GM12865 (cell line): ENCODE data around the gene BAZ2B.
"Not testable (repeated sequence)": the region's sequence is repeated elsewhere in the genome, so short reads cannot be mapped to it uniquely, and the experiment has no call there.

Experiments
- DNase-seq: peaks from one replicate; pipeline ENCODE4 v3.0.0; 2010; ENCODE audit warnings: low read depth
- H3K4me3 ChIP-seq: 2 replicates; pipeline ENCODE4 v1.5.1; 2011; ENCODE audit warnings: mild to moderate bottlenecking, low read depth, low read length, control low read depth
- TF ChIP-seq, protein P1 (sequence below): IDR thresholded peaks from 2 replicates; pipeline ENCODE4 v1.5.1; 2011; ENCODE audit warnings: low read length, control low read depth, low read depth, inconsistent platforms; ENCODE audit not compliant: insufficient read depth; ENCODE audit errors: missing control alignments

BAZ2B gene

DNA sequence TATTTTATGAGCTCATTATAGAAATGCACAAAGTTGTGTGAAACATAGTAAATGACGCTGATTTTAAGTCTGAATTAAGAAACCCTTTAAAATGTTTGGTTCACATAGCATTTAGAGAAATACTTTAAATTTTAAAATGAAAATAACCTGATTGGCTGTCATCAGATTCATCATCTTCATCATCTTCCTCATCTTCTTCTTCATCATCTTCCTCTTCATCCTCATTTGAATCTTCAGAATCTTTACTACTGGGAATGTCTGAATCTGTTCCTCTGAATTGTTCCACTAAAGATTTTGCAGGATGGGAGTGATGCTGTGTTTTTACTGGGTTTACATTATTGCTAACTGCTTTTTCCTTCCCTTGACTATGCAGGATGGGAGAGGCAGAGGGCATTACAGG is 183.7 kb downstream of the BAZ2B start:
- TF ChIP-seq, protein P1, sequence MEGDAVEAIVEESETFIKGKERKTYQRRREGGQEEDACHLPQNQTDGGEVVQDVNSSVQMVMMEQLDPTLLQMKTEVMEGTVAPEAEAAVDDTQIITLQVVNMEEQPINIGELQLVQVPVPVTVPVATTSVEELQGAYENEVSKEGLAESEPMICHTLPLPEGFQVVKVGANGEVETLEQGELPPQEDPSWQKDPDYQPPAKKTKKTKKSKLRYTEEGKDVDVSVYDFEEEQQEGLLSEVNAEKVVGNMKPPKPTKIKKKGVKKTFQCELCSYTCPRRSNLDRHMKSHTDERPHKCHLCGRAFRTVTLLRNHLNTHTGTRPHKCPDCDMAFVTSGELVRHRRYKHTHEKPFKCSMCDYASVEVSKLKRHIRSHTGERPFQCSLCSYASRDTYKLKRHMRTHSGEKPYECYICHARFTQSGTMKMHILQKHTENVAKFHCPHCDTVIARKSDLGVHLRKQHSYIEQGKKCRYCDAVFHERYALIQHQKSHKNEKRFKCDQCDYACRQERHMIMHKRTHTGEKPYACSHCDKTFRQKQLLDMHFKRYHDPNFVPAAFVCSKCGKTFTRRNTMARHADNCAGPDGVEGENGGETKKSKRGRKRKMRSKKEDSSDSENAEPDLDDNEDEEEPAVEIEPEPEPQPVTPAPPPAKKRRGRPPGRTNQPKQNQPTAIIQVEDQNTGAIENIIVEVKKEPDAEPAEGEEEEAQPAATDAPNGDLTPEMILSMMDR, result no peak
- H3K4me3 ChIP-seq, result no peak overlapping the region
- no peak for DNase-seq

DNA sequence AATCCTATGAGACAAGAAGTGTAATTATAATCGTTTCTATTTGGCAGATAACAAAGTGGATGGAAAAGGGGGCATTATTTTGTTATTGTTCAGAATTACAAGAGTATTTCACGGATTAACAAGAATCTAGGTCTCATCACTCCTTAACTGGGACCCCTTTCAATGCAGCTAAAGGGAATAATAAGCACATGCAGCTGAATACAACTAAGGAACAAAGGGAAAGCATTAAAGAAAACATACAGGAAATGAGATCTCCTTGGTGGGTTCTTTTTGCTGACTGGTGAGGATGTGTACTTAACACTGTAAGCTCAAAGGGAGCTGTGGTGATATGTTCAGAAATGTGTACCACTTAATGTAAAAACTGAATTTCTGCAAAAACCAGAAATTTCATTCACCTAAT is 189.3 kb downstream of the BAZ2B start:
- TF ChIP-seq, protein P1, result no peak
- H3K4me3 ChIP-seq, result no peak overlapping the region
- no peak for DNase-seq

DNA sequence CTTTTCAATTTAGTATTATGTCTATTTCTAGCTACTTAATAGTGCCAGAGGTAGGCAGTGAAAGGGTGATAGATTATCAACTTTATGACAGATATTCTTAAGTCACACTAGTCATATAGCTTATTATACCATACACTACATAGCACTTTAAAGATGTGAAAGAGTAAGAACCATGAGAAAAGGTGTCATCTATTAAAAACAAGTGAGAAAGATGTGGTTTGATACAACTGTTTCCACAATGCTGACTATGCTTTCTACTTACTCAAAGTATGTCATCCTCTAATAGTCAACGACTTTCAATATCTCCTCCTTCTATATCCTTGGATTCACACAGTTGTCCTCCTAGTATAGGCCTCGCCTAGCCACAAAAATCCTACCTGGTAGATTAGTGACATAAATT is 196.9 kb downstream of the BAZ2B start:
- TF ChIP-seq, protein P1, result no peak
- H3K4me3 ChIP-seq, result no peak overlapping the region
- DNase-seq, result no peak

DNA sequence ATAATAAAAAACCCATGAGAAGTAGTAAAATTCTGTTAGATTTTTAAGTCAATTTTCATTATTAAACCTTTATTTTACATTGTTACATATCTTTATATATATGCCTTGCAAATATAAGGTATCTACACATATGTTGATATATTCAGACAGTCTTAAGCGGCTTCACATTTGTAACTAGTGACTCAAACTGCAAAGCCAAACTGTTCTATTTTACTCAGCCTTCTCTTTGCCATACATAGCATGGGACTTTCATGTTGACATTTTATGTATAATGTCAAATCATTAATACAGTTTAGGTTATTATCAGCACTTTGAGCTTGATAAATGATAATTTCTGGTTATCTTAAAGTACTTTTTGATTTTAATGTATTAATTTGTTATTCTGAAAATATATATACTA is 204.9 kb downstream of the BAZ2B start:
- TF ChIP-seq, protein P1, result no peak
- DNase-seq, result no peak
- no peak overlapping the region for H3K4me3 ChIP-seq

DNA sequence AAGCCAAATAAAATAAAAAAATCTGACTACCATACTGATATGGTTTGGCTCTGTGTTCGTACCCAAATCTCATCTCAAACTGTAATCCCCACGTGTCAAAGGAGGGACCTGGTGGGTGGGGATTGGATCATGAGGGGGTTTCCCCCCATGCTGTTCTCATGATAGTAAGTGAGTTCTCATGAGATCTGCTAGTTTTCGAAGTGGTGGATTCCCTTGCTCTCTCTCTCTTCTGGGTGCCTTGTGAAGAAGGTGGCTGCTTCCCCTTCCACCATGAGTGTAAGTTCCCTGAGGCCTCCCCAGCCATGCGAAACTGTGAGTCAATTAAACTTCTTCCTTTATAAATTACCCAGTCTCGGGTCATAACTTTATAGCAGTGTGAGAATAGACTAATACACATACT is 206.1 kb downstream of the BAZ2B start:
- DNase-seq, result peak; percentile 19
- TF ChIP-seq, protein P1, result no peak
- no peak overlapping the region for H3K4me3 ChIP-seq

DNA sequence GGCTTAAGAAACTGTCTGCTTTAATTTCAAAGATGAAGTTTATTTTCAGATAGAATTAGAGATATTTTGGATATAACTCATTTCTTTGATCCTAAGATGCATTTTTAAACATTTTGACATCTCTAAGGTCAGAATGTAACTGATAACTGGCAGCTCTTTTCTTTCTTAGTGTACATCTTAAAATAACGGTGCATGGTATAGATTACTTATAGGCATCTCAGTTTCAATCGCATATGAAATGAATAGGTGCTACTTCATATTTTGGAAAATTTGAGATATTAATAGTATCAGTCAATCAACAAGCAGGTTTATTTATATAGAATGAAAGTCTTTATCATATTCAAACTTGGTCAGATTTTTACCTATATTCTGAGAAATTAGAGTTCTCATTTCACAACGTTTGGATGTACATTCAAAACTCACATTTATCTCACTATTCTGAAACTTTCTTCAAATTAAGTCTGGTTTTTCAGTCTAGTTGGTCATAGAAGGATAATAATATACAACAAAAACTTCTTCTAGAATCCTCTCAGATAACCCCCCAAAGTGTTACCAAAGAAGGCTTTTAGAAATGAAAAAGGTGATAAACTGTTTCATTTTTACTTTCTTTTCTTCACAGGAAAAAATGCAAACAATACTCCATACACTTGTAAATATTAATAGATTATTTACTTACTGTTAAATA is 207.1 kb downstream of the BAZ2B start:
- no peak for DNase-seq
- TF ChIP-seq, protein P1, result no peak
- H3K4me3 ChIP-seq, result no peak overlapping the region

DNA sequence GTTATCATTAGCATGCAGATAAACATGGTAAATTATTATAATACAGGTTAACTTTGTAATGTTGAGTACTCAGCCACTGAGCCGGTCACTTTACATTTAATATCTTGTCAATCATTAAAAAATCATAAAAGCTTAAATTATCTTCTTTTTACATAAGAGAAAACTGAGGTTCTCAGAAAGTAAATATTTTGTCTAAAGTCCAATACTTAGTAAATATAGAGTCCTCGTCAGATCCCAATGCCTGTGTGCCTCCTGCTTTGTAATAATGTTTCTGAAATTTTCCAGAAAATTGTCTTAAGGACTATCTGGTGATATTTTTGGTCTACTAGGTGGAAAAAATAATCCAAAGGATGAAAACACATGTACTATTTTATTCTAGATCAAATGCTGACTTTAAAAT is 213.6 kb downstream of the BAZ2B start:
- TF ChIP-seq, protein P1, result no peak
- no peak overlapping the region for H3K4me3 ChIP-seq
- DNase-seq, result no peak

DNA sequence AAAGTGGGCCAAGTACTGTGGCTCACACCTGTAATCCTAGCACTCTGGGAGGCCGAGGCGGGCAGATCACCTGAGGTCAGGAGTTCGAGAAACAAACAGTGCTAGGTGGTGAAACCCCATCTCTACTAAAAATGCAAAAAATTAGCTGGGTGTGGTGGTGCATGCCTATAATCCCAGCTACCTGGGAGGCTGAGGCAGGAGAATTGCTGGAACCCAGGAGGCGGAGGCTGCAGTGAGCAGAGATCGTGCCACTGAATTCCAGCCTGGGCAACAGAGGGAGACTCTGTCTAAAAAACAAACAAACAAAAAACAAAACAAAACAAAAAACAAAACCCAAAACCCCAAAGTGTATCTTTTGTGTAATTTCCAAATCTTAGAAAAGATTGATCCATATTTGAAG is 214.2 kb downstream of the BAZ2B start:
- not testable (repeated sequence) for DNase-seq, H3K4me3 ChIP-seq
